DLD1 (cell line): ENCODE results near the gene RHOA.
"Not testable (repeated sequence)": the region's sequence is repeated elsewhere in the genome, so short reads cannot be mapped to it uniquely, and the experiment has no call there.

Source experiments
- in situ Hi-C: cut with HindIII; loops from 2 replicates; pipeline ENCODE4 v1.10.0; 2017; ENCODE audit warnings: low sequenced_read_pairs

RHOA gene

DNA sequence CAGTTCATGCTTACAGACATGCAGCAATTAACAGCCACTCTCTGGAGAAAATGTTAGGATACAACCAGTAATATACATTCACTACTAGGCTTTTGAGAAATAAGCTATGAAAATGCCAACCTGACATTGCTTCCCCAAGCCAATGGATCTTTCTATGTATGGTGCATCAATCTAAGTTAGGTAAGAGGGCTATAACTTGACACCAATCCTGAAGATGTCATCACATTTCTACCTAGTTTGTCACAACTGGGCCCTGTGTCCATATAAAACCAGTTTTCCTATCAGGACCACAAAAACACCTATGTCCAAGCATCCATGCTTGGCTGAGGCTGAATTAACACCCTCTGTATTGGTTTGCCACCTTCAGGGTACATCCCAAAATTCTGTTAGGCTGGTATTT lies 39.8 kb downstream of the RHOA start:
- in situ Hi-C loops, result no loop called here

DNA sequence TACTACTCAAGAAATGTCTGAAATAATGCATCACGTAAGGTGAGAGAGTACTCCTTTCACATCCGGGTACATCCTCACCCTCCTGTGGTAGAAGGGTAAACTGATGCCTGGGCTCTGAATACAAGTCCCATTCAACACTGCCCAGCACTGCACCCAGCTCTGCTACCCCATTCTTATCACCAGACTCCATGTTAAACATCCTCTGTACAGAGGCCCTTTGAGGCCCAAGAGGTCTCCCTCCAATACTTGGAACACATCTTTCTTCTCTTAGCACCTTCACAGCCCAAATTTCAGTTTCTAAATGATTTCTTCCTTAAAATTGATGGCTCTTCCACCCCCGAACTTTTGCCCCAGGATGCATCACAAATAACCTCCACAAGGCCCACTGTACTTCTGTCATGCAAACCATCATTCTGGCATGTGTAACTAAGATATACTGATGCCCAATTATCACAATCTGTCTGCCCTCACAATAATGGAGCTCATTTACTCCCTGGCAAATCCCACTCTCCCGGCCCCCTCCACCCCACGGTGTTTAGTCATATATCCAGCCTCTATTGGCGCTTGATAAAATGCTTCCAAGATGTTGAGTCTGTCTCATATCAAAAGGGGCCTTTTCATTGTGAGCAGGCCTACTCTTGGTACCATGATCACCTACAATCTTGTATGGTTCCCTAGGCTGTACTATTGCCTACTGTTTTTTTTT lies 41.0 kb downstream of the RHOA start:
- in situ Hi-C loops, result no loop called here

DNA sequence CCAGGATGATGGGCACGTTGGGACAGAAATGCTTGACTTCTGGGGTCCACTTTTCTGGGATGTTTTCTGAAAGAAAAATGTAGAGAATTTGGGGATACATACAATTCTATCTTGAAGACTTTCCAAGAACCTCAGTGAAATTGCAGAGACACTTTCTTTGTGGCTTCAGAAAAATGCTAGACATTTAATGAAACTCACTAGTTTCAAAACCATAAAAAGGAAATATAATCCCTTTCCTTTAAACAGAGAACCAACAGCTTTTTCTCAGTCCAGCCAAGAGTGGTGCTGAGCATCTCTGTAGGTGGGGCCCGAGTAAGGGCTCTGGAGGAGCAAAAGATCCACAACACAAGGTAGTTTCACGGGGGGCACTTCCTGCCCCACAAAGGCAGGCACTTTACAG lies 49.2 kb downstream of the RHOA start:
- in situ Hi-C loops, result no loop called here

DNA sequence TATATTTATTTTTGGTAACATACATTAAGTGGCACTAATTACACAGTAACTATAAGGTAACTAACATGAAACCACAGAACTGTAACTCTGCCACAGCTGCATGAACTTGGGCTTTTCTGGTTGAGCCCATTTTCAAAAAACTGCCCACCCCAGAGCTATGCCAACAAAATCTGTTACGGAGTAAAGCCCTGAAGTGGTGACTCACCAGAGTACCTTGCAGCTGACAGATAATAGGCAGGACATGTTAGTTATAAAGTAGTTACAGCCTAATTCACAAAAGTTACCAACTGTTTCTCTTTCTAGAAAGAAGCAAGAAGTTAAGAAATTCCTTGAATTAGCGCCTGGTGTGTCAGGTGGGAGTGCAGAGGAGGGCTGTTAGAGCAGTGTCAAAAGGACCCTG lies 52.2 kb downstream of the RHOA start:
- in situ Hi-C loops, result no loop called here

DNA sequence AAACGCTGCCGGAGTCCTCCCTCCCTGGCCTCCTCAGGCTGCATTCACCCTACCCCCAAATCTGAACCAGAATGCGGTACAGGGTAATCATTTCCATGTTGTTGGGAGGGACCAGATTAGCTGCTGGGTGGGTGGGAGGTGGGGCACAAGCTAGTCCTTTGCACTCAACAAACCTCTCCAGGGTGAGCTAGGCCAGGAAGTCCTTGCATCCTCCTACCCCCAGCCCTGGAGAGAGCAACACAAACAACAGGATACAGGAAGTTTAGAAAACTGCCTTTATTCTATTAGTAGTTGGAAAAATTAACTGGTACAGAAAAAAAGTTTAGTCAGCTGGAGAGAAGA lies 52.9 kb downstream of the RHOA start:
- in situ Hi-C loops, result no loop called here

DNA sequence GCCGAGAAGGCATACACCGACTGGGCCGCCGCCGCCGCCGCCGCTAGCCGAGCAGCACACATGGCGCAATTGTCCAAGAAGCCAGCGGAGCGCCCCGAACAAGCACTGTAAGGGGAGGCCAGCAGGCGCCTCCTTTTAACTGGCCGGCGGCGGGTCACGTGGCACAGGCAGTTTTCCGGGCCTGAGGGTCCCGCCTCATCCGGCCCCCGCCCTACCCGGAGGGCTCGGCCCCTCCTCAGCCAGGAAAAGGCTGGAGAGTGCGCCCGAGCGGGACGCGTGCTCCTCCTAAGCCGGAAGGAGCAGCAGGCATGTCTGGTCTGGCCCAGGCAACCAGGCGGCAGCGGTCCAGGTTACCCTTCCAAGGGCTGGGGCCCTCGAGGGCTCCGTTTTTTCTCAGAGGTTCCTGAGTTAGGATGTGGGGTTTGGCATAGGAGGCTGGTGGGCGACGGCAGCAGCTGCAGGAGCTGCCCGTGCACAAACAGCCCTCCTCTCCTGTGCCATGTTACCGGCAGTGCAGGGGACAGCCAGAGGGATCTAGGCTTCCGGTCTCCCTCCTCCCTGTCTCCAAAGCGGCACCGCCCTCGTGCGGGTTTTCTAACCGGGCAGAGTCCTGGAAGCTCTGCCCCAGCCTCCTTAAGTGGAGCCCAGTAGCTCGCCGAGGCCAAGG lies 53.4 kb downstream of the RHOA start, which contains the start of gene GPX1:
TSS of gene GPX1 (minus strand) at position 137 of the 667 bp plus-strand sequence. CDS start at position 62, 75 bp downstream.
- in situ Hi-C loops, result no loop called here

DNA sequence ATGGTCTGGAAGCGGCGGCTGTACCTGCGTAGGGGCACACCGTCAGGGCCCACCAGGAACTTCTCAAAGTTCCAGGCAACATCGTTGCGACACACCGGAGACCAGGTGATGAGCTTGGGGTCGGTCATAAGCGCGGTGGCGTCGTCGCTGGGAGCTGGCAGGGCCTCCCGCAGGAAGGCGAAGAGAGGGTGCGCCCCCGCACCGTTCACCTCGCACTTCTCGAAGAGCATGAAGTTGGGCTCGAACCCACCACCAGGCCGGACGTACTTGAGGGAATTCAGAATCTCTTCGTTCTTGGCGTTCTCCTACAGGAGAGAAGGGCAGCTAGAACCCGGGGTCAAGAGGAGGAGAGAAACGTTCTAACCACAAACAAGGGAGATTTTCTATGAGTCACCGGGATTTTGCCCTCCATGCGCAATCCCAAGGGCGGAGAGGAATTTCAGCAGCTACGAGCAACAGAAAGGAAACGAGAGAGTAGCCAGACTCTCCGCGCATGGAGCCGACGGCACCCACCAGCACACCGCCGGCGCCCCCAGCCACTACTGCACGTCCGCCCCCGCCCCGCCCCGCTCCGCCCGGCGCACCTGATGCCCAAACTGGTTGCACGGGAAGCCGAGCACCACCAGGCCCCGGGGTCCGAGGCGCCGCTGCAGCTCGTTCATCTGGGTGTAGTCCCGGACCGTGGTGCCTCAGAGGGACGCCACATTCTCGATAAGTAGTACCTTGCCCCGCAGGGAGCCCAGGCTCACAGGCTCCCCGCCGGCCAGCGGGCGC lies 54.1 kb downstream of the RHOA start:
- in situ Hi-C loops, result not testable (repeated sequence)

DNA sequence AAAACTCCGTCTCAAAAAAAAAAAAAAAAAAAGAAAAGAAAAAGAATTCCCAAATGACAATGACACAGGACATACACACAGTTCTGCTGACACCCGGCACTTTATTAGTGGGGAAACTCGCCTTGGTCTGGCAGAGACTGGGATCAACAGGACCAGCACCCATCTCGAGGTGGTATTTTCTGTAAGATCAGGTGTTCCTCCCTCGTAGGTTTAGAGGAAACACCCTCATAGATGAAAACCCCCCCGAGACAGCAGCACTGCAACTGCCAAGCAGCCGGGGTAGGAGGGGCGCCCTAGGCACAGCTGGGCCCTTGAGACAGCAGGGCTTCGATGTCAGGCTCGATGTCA lies 54.7 kb downstream of the RHOA start:
- in situ Hi-C loops, result not testable (repeated sequence)

DNA sequence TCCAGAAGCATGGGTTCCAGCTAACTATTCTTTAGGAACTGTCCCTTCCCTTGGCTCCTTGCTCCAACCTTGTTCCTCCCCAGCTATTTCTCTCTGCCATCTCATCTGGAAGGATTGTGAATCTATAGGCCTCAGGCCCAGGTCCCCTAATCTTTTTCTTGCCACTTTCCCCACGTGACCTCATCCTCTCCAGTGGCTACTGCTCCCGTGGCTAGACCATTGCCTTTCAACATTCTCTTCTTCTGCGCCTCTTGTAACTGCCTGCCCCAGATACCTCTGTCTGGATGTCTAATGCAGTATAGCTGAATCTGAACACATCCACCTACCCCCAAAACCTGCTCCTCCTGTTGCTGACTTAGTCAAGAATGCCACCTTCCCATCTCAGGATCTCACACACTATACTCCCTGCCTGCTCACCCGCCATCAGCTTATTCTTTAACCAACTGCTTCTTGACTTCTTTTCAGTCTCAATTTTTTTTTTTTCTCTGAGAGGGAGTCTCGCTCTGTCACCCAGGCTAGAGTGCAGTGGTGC lies 58.8 kb downstream of the RHOA start:
- in situ Hi-C loops, result no loop called here

DNA sequence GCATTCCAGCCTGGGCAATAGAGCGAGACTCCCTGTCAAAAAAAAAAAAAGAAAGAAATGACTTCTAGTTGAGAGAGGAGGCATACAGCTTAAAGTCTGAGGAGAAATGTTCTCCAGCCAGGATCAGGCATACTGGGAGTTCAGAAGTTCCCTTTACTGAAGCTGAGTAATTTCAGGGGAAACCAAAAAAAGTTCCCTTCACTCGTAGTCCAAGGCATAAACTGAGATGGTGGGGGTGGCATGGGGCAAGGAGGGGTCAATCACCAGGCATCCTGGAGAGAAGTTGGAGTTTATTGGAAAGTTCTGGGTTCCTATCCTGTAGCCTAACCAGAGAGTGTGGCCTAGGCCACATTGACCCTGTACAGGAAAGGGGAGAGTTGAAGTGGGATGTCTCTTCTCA lies 59.5 kb downstream of the RHOA start:
- in situ Hi-C loops, result no loop called here

DNA sequence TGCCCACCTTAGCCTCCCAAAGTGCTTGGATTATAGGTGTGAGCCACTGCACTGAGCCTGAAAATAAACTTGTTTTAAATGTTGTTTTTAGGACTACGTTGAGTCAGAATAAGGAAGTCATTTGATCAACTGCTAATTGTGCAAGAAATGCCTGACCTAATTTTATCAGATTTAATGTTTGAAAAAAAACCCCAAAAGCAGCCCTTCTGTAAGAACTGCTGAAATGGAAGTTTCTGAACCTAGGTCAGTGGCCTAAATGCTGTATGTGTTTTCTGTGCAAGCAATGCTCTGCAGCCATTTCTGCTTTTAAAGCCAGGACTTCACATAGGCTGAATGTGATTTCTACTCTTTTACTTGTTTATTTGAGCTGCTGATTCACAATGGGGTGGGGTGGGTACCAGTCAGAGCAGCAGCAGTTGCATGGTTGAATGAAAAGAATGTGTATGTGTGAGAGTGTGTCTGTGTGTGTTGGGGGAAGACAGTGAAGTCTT lies 60.2 kb downstream of the RHOA start:
- in situ Hi-C loops, result no loop called here

DNA sequence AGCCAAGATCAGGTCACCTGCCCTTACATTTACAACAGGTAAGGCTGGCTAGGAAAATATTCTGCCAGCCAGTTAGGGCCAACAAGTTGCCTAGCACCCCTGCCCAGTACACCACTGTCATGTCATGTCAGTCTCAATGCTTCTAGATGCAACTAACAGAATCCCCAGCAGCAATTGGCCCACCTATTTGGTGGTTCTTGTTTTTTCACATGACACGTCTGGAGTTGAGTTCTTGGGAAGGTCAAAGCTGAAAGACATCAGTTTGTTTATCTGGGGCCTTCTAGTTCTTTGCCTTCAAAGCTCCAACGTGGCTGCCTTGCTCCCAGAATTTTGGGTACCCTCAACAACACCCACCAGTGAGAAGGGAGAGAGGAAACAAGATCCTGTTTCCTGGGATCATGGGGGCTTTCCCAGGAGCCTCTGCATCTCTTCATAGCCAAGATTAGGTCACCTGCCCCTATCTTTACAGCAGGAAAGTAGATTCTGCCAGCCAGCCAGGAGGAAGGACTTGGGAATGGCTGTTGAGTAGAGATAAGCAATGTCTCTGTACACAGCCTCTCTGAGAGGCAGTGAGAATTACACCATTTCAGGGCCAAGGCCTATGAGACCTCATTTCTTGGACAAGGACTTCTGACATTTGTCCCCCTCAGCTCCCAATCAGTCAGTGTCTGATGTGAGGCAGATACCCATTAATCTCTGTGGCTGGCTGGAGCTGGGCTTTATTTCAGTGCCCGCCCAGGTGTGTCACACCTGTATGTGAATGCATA lies 62.2 kb downstream of the RHOA start:
- in situ Hi-C loops, result no loop called here

DNA sequence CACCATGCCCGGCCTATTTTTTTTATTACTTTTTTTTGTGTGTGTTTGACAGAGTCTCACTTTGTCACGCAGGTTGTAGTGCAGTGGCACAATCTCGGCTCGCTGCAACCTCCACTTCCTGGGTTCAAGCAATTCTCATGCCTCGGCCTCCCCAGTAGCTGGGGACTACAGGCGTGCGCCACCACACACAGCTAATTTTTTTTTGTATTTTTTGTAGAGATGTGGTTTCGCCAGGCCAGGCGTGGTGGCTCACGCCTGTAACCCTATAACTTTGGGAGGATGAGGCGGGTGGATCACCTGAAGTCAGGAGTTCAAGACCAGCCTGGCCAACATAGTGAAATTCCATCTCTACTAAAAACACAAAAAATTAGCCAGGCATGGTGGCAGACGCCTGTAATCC lies 63.4 kb downstream of the RHOA start:
- in situ Hi-C loops, result not testable (repeated sequence)

DNA sequence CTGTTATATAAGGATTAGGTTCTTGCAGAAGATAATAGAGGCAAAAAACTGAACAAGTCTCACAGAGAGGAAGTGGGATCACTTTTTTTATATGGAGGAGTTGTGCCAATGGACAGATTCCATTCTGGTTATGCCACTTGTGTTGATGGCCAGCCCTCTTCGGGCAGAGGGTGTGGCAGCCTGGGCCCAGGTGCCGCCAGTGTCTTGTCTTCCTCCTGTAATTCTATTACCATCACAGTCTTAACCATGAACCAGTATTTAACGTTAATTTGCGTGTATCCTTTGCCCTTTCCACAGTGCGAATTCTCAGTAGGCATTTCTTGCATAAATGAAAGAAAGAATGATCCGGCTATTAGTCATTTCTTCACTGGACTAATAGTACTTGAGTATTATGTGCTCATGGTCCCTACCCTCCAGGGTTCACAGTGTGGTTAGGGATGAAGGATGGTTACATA lies 65.0 kb downstream of the RHOA start:
- in situ Hi-C loops, result no loop called here

DNA sequence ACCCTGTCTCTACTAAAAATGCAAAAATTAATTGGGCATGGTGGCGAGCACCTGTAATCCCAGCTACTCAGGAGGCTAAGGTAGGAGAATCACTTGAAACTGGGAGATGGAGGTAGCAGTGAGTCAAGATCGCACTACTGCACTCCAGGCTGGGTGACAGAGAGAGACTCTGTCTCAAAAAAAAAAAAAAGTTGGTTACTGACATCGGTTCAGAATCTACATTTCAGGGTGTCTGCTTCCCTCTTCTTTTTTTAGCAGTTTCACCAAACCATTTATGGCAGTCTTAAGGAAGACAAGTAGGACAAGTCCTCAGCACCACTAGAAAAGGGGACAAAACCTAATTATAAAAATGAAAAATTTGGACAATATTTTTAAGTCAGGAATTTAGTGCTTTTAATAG lies 68.6 kb downstream of the RHOA start:
- in situ Hi-C loops, result no loop called here

DNA sequence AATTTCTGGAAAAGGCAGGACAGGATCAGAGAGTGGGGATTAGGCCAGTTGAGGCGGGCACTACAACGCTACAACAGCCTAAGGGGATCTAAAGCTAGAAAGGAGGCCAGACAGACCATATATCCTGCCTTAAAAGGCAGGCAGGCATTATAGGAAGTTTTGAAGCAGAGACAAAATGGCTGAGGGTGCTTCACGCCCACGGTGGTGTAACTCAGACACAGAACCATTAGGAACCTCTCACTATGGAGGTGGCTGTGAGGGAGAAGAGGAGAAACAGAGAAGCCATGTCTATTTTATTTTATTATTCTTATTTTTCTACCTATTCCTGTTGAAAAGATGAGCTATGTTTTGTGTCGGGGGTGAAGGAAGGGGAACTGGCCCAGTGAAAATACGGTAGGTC lies 69.8 kb downstream of the RHOA start:
- in situ Hi-C loops, result no loop called here

DNA sequence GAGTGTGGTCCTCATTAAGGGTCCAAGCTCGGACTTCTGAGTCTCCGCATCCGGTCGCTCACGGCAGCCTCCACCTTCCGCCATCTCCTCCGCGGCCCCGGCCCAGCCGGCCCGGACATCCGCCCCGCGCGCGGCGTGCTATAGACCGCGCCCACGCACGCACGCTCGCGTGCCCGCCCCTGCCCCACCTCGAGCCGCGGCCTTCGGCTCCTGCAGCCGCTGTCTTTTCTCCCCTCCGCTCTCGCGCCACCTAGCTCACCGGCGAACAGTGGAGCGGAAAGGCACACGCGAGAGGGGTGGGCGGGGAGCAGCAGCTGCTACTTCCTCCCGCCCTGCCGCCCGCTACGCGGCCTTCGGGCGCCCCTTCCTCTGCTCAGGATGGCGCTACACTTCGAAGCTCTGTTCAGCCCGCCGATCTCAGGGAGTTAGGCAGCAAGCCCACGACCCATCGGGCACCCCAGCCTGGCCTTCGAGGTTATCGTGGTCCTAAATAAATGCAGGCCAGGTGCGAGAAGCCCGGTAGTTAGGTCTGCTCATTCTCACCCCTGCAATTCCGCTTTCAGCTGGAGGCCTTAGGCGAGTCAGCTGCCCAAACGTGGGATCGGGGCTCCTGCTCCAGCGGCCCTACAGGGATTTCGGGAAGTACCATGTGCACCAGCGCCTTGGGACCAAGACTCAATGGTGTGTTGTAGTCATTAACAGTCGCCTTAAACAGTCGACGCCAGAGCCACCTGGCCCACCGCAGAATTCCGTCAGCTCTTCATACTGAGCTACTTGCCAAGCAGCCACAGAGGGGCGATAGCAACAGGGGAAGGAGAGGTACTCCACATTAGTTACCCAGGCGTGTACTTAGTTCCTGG lies 71.6 kb downstream of the RHOA start, which contains the start of gene USP4:
TSS of gene USP4 (minus strand) at position 113 of the 860 bp plus-strand sequence. CDS start at position 84, 29 bp downstream.
- in situ Hi-C loops, result no loop called here

DNA sequence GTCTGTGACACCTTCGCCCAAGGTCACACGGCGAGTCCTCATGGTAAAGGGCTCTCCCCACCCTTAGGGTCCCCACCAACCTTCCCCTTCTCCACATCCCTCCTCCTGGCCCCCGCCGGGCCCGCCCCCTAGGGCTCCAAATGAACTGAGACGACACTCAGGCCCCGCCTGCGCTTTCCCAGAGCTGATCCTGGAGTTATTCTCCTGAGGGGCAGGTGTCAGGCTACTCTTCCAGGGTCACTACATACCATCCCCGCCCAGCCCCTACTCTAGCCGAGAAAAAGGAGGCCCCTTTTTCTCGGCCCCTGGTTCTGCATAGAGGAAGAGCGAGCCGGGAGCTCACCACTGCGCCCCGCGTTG lies 72.2 kb downstream of the RHOA start:
- in situ Hi-C loops, result no loop called here

DNA sequence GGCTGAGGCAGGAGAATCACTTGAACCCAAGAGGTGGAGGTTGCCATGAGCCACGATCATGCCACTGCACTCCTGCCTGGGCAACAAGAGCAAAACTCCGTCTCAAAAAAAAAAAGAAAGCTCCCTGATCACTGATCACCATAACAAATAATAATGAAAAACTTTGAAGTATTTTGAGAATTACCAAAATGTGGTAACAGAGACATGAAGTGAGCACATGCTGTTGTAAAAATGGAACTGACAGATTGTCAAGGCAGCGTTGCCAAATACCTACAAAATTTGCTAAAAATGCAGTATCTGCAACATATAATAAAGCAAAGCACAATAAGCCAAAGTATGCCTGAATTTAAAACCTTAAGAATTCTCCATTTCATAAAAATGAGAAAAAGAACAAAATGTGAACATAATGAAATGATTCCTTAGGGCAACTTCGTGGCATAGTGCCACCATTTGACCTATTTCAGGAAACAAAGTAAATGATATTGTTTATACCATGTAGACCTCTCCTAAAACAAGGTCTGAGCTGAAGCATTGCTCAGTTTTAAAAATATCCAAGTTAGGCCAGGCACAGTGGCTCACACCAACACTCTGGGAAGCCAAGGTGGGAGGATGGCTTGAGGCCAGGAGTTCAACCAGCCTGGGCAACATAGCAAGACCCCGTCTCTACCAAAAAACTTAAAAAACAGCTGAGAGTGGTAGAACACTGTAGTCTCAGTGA lies 77.7 kb downstream of the RHOA start:
- in situ Hi-C loops, result no loop called here
